ENCODE results near the gene UVSSA. TPM values are rescaled to one million over a fixed set of nuclear protein-coding genes. Genes with fewer than 3 reads are reported as not detected.

UVSSA gene
- total RNA-seq, 3 donors from 2014 or later: 13.9 to 22.9 (median 14.3) TPM

GRCh38 chr4:1409079-1409478 lies 62.1 kb downstream of the UVSSA start:
- intact Hi-C loops (cut with DNase I; ENCODE audit: low total_unique reads): no loop called here
- TF ChIP-seq POLR2A (IDR thresholded peaks at IDR 0.05): no peak
- Histone ChIP-seq H3K27me3 (peaks cover 0 to 100% of the 10 kb centered on the region in 2 donors), H3K27ac (no peak overlapping the region), H3K4me1 (no peaks in the 10 kb centered on the region), H3K4me3 (no peak overlapping the region), H3K36me3 (no peaks in the 10 kb centered on the region), H3K9me3 (no peaks in the 10 kb centered on the region)
- peak in 1 of 2 donors; percentile 40 for DNase-seq (ENCODE audit: low spot score in 2 of 2)

GRCh38 chr4:1409491-1410425 lies 62.8 kb downstream of the UVSSA start:
- Histone ChIP-seq H3K36me3 (no peaks in the 10 kb centered on the region), H3K4me3 (no peak overlapping the region), H3K27me3 (peaks cover 0 to 96% of the 10 kb centered on the region in 2 donors), H3K27ac (no peak overlapping the region), H3K4me1 (no peaks in the 10 kb centered on the region), H3K9me3 (no peaks in the 10 kb centered on the region)
- intact Hi-C loops (cut with DNase I; ENCODE audit: low total_unique reads): no loop called here
- peak in 1 of 2 donors; percentile 10 for DNase-seq (ENCODE audit: low spot score in 2 of 2)
- TF ChIP-seq POLR2A (IDR thresholded peaks at IDR 0.05) (no peak), CTCF (IDR thresholded peaks at IDR 0.05) (no peak), POLR2AphosphoS5 (IDR thresholded peaks at IDR 0.05) (no peak)

GRCh38 chr4:1410491-1411325 lies 63.7 kb downstream of the UVSSA start:
- DNase-seq (ENCODE audit: low spot score in 2 of 2): peak; percentile 11 to 51

GRCh38 chr4:1411436-1412375 lies 64.7 kb downstream of the UVSSA start:
- Histone ChIP-seq H3K4me1 (no peaks in the 10 kb centered on the region), H3K4me3 (no peak overlapping the region), H3K9me3 (no peaks in the 10 kb centered on the region), H3K27me3 (peaks cover 0 to 96% of the 10 kb centered on the region in 2 donors), H3K36me3 (no peaks in the 10 kb centered on the region), H3K27ac (no peak overlapping the region)
- DNase-seq (ENCODE audit: low spot score in 2 of 2): peak; percentile 2 to 42
- intact Hi-C loops (cut with DNase I; ENCODE audit: low total_unique reads): no loop called here
- TF ChIP-seq POLR2AphosphoS5 (IDR thresholded peaks at IDR 0.05) (no peak), POLR2A (IDR thresholded peaks at IDR 0.05) (no peak), CTCF (IDR thresholded peaks at IDR 0.05) (no peak)

More at GRCh38 chr4:1410491-1411325, 63.7 kb downstream of the UVSSA start:
- Histone ChIP-seq H3K27me3 (peaks cover 0 to 96% of the 10 kb centered on the region in 2 donors), H3K9me3 (no peaks in the 10 kb centered on the region), H3K27ac (no peak overlapping the region), H3K4me1 (no peaks in the 10 kb centered on the region), H3K36me3 (no peaks in the 10 kb centered on the region), H3K4me3 (no peak overlapping the region)
- no peak for TF ChIP-seq POLR2AphosphoS5 (IDR thresholded peaks at IDR 0.05)
- TF ChIP-seq CTCF (IDR thresholded peaks at IDR 0.05): no peak
- TF ChIP-seq POLR2A (IDR thresholded peaks at IDR 0.05): no peak
- intact Hi-C loops (cut with DNase I; ENCODE audit: low total_unique reads): no loop called here

All from breast epithelium (tissue), 4 donors.